SU-DHL-6 (cell line): Measurements from ENCODE around the gene ASPDH.

ENCODE experiments used
- EZH2phosphoT487 ChIP-seq: fragments of 200-600 bp; sonication (generic), shearing (Covaris generic); conservative IDR thresholded peaks from 2 replicates; pipeline ENCODE4 v1.6.1; 2018; ENCODE audit warnings: mild to moderate bottlenecking, antibody characterized with exemption, low read length, moderate library complexity, mixed read lengths
- TF ChIP-seq, protein P1 (sequence below): fragments of 200-600 bp; sonication (generic); IDR thresholded peaks from one replicate; pipeline ENCODE4 v1.5.1; 2017; ENCODE audit warnings: antibody characterized with exemption, mild to moderate bottlenecking, low read length, moderate library complexity; ENCODE audit not compliant: insufficient read depth, poor library complexity, severe bottlenecking

DNA sequence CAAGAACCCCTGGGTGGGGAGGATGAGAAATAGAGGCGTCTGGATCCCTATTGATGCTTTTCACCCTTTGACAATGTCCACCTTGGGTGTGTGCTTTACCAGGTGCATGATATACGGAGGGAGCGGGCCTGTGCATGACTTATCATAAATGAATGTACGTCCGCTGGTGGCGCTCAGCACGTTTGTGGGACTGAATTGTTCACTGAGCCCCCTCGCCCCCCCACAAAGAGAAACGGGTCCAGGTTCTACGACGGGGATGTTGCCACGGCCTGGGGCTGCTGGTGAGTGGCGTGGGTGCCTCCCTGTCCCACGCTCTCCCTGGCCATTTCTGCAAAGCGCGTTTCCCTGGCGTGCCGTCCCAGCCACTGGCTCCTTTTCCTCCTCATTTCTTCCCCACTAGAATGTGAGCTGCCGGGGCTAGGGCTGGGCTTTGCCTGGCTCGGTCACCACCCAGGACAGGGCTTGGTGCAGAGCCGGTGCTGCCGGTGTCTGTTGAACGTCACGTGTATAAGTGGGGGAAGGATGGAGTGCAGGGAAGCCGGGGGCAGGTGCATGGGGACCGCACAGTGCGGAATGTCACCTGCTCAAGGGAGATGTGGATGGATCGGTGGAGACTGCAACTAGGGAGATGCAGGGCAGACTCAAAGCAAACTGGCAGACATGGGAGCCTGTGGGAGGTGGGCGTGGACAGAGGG lies 33.0 kb upstream of the ASPDH start:
- TF ChIP-seq, protein P1, sequence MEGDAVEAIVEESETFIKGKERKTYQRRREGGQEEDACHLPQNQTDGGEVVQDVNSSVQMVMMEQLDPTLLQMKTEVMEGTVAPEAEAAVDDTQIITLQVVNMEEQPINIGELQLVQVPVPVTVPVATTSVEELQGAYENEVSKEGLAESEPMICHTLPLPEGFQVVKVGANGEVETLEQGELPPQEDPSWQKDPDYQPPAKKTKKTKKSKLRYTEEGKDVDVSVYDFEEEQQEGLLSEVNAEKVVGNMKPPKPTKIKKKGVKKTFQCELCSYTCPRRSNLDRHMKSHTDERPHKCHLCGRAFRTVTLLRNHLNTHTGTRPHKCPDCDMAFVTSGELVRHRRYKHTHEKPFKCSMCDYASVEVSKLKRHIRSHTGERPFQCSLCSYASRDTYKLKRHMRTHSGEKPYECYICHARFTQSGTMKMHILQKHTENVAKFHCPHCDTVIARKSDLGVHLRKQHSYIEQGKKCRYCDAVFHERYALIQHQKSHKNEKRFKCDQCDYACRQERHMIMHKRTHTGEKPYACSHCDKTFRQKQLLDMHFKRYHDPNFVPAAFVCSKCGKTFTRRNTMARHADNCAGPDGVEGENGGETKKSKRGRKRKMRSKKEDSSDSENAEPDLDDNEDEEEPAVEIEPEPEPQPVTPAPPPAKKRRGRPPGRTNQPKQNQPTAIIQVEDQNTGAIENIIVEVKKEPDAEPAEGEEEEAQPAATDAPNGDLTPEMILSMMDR = no peak
- no peak for TF ChIP-seq EZH2phosphoT487
